ENCODE results near the gene AIF1L. TPM values are rescaled to one million over a fixed set of nuclear protein-coding genes. Genes with fewer than 3 reads are reported as not detected.

The AIF1L gene
- total and polyA plus RNA-seq, 2 donors (not counting 1 experiment from before 2014, with no cell fraction given), result not detected

- CTCF ChIA-PET, result no interaction called here
- no peak overlapping the region for H2AFZ ChIP-seq (ENCODE audit: insufficient read depth, low read depth, low read length, poor library complexity, severe bottlenecking)
- H3K4me1 ChIP-seq (ENCODE audit: control insufficient read depth in 2 of 2, insufficient read depth in 2 of 2, low read length in 2 of 2), result peaks cover 5 to 7% of the 10 kb centered on the region in 2 donors
- no peaks in the 10 kb centered on the region for H4K20me1 ChIP-seq (ENCODE audit: control insufficient read depth, insufficient read depth, low read length, poor library complexity, severe bottlenecking)
- Mint-ChIP-seq H3K27ac (no peak overlapping the region), H3K4me3 (no peak overlapping the region), H3K9me3 (ENCODE audit: insufficient read depth) (no peaks in the 10 kb centered on the region), H3K27me3 (peaks cover 8% of the 10 kb centered on the region), H3K4me1 (peaks cover 10% of the 10 kb centered on the region)
- H3K4me2 ChIP-seq (replicated peaks; ENCODE audit: low read depth, low read length, poor library complexity, severe bottlenecking), result no peak overlapping the region
- POLR2A ChIA-PET, result no interaction called here
- no peak for DNase-seq
- ATAC-seq (ENCODE audit: low read depth), result no peak
- no peaks in the 10 kb centered on the region for H3K36me3 ChIP-seq (replicated peaks in 1 of 2; ENCODE audit: control extremely low read depth in 1 of 2, control insufficient read depth in 1 of 2, extremely low read depth in 1 of 2, insufficient read depth in 2 of 2, low read length in 1 of 2)
- TF ChIP-seq CTCF (IDR thresholded peaks at IDR 0.05), result no peak
- TF ChIP-seq EZH2 (IDR thresholded peaks at IDR 0.05; ENCODE audit: borderline replicate concordance, insufficient read depth, low read depth, low read length, poor library complexity, severe bottlenecking), result no peak
- no peak overlapping the region for H3K27ac ChIP-seq (ENCODE audit: low read length in 2 of 2)
- peaks cover 0 to 12% (median 1%) of the 10 kb centered on the region in 4 experiments for H3K27me3 ChIP-seq (replicated peaks in 1 of 4; ENCODE audit: control extremely low read depth in 1 of 4, control insufficient read depth in 3 of 4, insufficient read depth in 4 of 4, low read length in 3 of 4)
- H3K9ac ChIP-seq (ENCODE audit: low read length), result no peak overlapping the region
- peaks cover 2% of the 10 kb centered on the region for H3K79me2 ChIP-seq (ENCODE audit: control insufficient read depth, insufficient read depth, low read length)
- intact Hi-C loops (cut with micrococcal nuclease), result no loop called here
- 92% methylated on average over 4 of the region's 7 CpGs for WGBS (ENCODE audit: insufficient coverage)
- H3K4me3 ChIP-seq (ENCODE audit: control extremely low read depth in 1 of 5, extremely low read depth in 1 of 5, insufficient read depth in 1 of 5, low read depth in 2 of 5, low read length in 4 of 5), result no peak overlapping the region
- H3K9me3 ChIP-seq (ENCODE audit: control extremely low read depth in 1 of 3, control insufficient read depth in 2 of 3, insufficient read depth in 1 of 3, low read length in 2 of 3), result no peaks in the 10 kb centered on the region
Measured at GRCh38 chr9:131120620-131121228, 24.4 kb downstream of the AIF1L start.

- Mint-ChIP-seq H3K4me1 (peaks cover 16% of the 10 kb centered on the region), H3K27ac (no peak overlapping the region), H3K27me3 (peaks cover 8% of the 10 kb centered on the region), H3K4me3 (no peak overlapping the region), H3K9me3 (ENCODE audit: insufficient read depth) (no peaks in the 10 kb centered on the region)
- Histone ChIP-seq H2AFZ (ENCODE audit: insufficient read depth, low read depth, low read length, poor library complexity, severe bottlenecking) (no peak overlapping the region), H3K79me2 (ENCODE audit: control insufficient read depth, insufficient read depth, low read length) (peaks cover 8% of the 10 kb centered on the region), H3K4me1 (ENCODE audit: control insufficient read depth in 2 of 2, insufficient read depth in 2 of 2, low read length in 2 of 2) (peaks cover 10 to 13% of the 10 kb centered on the region in 2 donors), H3K36me3 (replicated peaks in 1 of 2; ENCODE audit: control extremely low read depth in 1 of 2, control insufficient read depth in 1 of 2, extremely low read depth in 1 of 2, insufficient read depth in 2 of 2, low read length in 1 of 2) (no peaks in the 10 kb centered on the region), H3K27ac (ENCODE audit: low read length in 2 of 2) (no peak overlapping the region), H4K20me1 (ENCODE audit: control insufficient read depth, insufficient read depth, low read length, poor library complexity, severe bottlenecking) (no peaks in the 10 kb centered on the region), H3K9ac (ENCODE audit: low read length) (no peak overlapping the region), H3K9me3 (ENCODE audit: control extremely low read depth in 1 of 3, control insufficient read depth in 2 of 3, insufficient read depth in 1 of 3, low read length in 2 of 3) (no peaks in the 10 kb centered on the region), H3K4me3 (ENCODE audit: control extremely low read depth in 1 of 5, extremely low read depth in 1 of 5, insufficient read depth in 1 of 5, low read depth in 2 of 5, low read length in 4 of 5) (no peak overlapping the region), H3K27me3 (replicated peaks in 1 of 4; ENCODE audit: control extremely low read depth in 1 of 4, control insufficient read depth in 3 of 4, insufficient read depth in 4 of 4, low read length in 3 of 4) (peaks cover 0 to 12% (median 1%) of the 10 kb centered on the region in 4 experiments), H3K4me2 (replicated peaks; ENCODE audit: low read depth, low read length, poor library complexity, severe bottlenecking) (no peak overlapping the region)
- DNase-seq (no peak), ATAC-seq (ENCODE audit: low read depth) (no peak)
- WGBS (ENCODE audit: insufficient coverage), result 83% methylated on average over 2 of the region's 2 CpGs
- TF ChIP-seq CTCF (IDR thresholded peaks at IDR 0.05) (no peak), EZH2 (IDR thresholded peaks at IDR 0.05; ENCODE audit: borderline replicate concordance, insufficient read depth, low read depth, low read length, poor library complexity, severe bottlenecking) (no peak)
- ChIA-PET POLR2A (no interaction called here), CTCF (no interaction called here)
- intact Hi-C loops (cut with micrococcal nuclease), result no loop called here
Measured at GRCh38 chr9:131121346-131121745, 25.0 kb downstream of the AIF1L start.
